Nephron (organoid): Measurements from ENCODE around the gene RXRA.

ENCODE experiments used
- H3K27ac Mint-ChIP-seq, 3 experiments: 2 replicates each; pipeline ENCODE4 v1.8.0; 2020; ENCODE audit warnings: mixed read lengths in 3 of 3, mild to moderate bottlenecking in 2 of 3, moderate library complexity in 1 of 3
- H3K27me3 Mint-ChIP-seq: 2 replicates; pipeline ENCODE4 v1.8.0; 2021; ENCODE audit warnings: low read depth, mild to moderate bottlenecking, moderate library complexity, mixed read lengths
- H3K36me3 Mint-ChIP-seq: 2 replicates; pipeline ENCODE4 v1.8.0; 2020; ENCODE audit warnings: low read depth, mixed read lengths
- H3K4me1 Mint-ChIP-seq: 2 replicates; pipeline ENCODE4 v1.8.0; 2020; ENCODE audit warnings: mixed read lengths
- H3K4me3 Mint-ChIP-seq, 3 experiments: 2 replicates each; pipeline ENCODE4 v1.8.0; 2020; ENCODE audit warnings: mild to moderate bottlenecking in 3 of 3, mixed read lengths in 3 of 3, moderate library complexity in 2 of 3
- H3K9me3 Mint-ChIP-seq: 2 replicates; pipeline ENCODE4 v1.8.0; 2020; ENCODE audit warnings: mixed read lengths
- CTCF ChIP-seq, 3 experiments: fragments of 200-600 bp; sonication (generic); IDR thresholded peaks; one replicate each; pipeline ENCODE4 v1.5.0; 2021; ENCODE audit warnings: antibody characterized with exemption in 3 of 3; ENCODE audit not compliant: unreplicated experiment in 3 of 3

RXRA gene

GRCh38 chr9:134345737-134346136 is 19.5 kb downstream of the RXRA start:
- Mint-ChIP-seq H3K36me3 (no peaks in the 10 kb centered on the region), H3K9me3 (no peaks in the 10 kb centered on the region), H3K27me3 (peaks cover 8% of the 10 kb centered on the region), H3K4me3 (no peak overlapping the region), H3K4me1 (peaks cover 50% of the 10 kb centered on the region), H3K27ac (no peak overlapping the region)
- TF ChIP-seq CTCF (IDR thresholded peaks at IDR 0.05; ENCODE audit: unreplicated experiment in 3 of 3), result no peak

GRCh38 chr9:134346151-134346550 is 19.9 kb downstream of the RXRA start:
- Mint-ChIP-seq H3K36me3 (no peaks in the 10 kb centered on the region), H3K27me3 (peaks cover 5% of the 10 kb centered on the region), H3K27ac (no peak overlapping the region), H3K4me1 (peaks cover 54% of the 10 kb centered on the region), H3K9me3 (no peaks in the 10 kb centered on the region), H3K4me3 (no peak overlapping the region)
- no peak for TF ChIP-seq CTCF (IDR thresholded peaks at IDR 0.05; ENCODE audit: unreplicated experiment in 3 of 3)

GRCh38 chr9:134346840-134347583 is 20.8 kb downstream of the RXRA start:
- no peak for TF ChIP-seq CTCF (IDR thresholded peaks at IDR 0.05; ENCODE audit: unreplicated experiment in 3 of 3)
- Mint-ChIP-seq H3K27ac (no peak overlapping the region), H3K4me3 (no peak overlapping the region), H3K27me3 (peaks cover 8% of the 10 kb centered on the region), H3K4me1 (peaks cover 62% of the 10 kb centered on the region), H3K9me3 (no peaks in the 10 kb centered on the region), H3K36me3 (no peaks in the 10 kb centered on the region)

- Mint-ChIP-seq H3K36me3 (no peaks in the 10 kb centered on the region), H3K27me3 (peaks cover 8% of the 10 kb centered on the region), H3K4me3 (no peak overlapping the region), H3K9me3 (no peaks in the 10 kb centered on the region), H3K27ac (peak overlapping the region in 2 of 3 experiments; percentile 26 to 57), H3K4me1 (peaks cover 57% of the 10 kb centered on the region)
- TF ChIP-seq CTCF (IDR thresholded peaks at IDR 0.05; ENCODE audit: unreplicated experiment in 3 of 3), result no peak
These were observed 21.7 kb downstream of the RXRA start for GRCh38 chr9:134347996-134348395.

GRCh38 chr9:134348404-134349155 is 22.3 kb downstream of the RXRA start:
- no peaks in the 10 kb centered on the region for H3K36me3 Mint-ChIP-seq
- H3K27me3 Mint-ChIP-seq, result peaks cover 8% of the 10 kb centered on the region
- no peaks in the 10 kb centered on the region for H3K9me3 Mint-ChIP-seq
- peaks cover 56% of the 10 kb centered on the region for H3K4me1 Mint-ChIP-seq
- no peak overlapping the region for H3K4me3 Mint-ChIP-seq
- peak overlapping the region in 1 of 3 experiments; percentile 57 for H3K27ac Mint-ChIP-seq
- TF ChIP-seq CTCF (IDR thresholded peaks at IDR 0.05; ENCODE audit: unreplicated experiment in 3 of 3), result no peak
